GM21717 (cell line): Measurements from ENCODE around the gene EXOSC10.
"Not testable (repeated sequence)": the region's sequence is repeated elsewhere in the genome, so short reads cannot be mapped to it uniquely, and the experiment has no call there.

ENCODE experiments used
- ATAC-seq: cut with Tn5 transposase; IDR thresholded peaks from one replicate; pipeline ENCODE4 v1.9.1; 2021; ENCODE audit warnings: mild to moderate bottlenecking, moderate library complexity; ENCODE audit not compliant: unreplicated experiment

EXOSC10 gene

DNA sequence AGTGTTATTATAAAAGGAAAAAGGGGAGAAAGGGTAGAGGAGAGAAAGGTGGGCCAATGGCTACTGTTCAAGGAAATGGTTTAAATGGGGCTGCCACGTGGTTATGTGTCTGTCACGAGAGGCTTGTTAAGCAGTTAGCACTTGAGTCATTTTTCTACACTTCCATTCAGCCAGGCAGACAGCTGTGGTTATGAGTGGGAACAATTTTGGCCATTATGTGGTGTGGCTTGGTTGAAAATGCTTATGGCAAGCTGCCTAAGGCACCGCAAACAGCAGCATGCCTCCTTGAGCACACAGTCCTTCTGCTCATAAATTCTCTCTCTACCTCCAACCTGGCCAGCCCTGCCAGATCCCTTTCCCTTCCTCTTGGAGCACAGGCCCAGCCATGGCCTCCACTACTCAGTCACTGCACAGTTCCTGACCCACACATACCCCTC, 36.7 kb downstream of the EXOSC10 start:
- ATAC-seq = no peak

DNA sequence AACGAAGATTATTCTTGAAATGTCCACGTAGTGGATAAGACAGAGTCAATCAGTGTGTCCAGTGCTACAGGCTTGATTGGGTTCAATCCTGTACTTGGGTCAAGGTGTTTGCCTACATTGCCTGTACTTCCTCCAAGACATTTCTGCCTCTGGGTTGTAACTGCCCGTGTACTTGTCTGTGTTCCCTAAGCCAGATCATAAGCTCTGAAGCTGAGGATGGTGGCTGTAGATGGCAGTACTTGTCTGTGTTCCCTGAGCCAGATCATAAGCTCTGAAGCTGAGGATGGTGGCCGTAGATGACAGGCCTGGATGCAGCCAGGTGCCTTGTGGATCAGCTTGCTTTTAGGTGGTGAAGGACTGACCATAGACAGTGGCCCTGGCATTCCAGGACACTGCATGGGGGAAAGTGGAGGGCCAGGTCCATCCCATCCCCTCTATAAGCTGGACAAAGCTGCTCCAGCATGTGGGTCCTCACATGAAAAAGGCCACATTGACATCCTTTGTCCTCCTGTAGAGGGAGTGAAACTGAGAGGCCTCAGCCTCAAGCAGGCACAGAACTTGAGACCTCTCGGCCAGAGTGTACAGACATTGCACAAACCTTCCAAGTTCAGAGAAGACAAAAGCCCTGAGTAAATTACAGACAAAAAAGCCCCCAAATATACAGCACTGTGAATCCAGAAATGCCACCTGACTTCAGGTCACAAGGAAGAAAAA, 37.9 kb downstream of the EXOSC10 start:
- ATAC-seq = no peak

DNA sequence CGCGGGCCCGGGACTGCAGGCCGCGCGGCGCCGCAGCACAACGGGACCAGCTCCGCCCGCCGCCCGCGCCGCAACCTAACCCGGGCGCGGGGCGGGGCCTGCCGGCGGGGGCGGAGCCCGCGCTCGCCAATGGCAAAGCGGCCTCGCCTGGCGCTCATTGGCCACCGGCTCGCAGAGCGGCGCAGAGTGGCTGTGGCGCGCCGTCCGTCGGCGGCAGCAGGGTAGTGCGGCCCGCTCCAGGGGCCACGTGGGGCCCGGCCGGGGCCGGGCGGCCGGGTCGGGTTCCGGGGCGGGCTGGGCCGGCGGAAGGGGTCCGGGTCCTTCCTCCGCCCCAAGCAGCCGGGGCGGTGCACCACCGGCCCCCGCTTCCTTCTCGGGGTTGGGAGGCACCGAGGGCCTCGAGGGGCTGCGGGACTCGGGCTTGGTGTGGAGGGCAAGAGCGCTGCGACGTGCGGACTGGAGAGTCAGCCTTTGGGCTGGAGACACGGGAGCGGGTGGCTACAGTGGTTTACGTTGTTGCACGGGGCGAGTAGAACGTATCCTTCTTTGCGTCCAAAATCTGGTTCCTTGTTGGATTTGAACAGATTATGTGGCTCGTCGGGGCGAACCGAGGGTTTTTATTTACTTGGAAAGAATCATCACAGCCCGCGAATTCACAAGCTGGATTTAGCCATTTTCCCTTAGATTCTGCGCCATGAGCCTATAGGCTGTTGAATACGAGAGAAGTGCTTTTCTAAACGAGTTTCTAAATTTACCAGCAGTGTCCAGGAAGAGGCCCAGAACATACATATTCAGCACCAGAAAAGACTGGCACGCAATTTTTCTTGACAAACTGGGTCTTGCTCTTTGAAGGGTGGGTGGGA, 39.5 kb downstream of the EXOSC10 start, which contains the start of gene SRM:
TSS of gene SRM (minus strand) at position 51 of the 863 bp plus-strand sequence. CDS start 75 bp downstream, outside the sequence.
- ATAC-seq = peak; percentile 82

DNA sequence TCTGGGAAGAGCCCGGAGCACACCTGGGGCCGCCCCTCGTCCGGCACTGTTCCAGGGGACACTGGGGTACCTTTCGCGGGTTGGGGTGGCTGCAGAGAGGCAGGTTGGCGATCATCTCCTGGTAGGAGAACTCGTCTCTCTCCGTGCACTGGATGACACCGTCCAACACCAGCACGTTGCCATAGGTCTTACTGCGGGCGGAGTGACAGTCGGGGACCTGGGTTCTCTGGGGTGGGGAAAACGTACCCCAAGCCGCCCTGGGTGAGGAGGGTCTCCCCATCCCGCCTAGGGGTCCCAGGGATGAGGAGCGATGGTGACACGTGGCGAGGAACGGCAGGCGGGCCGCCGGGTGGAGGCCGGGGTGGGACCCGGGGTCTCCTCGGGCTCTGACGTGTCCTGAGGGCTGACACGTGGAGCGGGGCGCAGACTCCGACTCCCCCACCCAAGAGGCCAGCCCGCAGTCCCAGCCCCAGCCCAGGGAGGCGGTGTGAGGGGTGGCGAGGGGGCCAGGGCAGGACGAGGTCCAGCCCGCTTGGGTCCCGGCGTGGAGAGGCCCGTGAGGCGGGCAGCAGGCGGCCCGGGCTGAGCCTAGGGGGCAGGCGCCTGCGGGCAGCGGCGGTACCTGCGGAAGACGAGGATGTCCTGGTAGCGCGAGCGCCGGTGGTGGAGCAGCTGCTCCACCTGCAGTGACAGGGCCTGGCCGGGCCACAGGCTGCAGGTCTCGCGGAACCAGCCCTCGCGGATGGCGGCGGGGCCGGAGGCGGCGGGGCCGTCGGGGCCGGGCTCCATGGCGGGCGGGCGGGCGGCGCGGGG, 40.3 kb downstream of the EXOSC10 start:
- ATAC-seq = peak; percentile 8

DNA sequence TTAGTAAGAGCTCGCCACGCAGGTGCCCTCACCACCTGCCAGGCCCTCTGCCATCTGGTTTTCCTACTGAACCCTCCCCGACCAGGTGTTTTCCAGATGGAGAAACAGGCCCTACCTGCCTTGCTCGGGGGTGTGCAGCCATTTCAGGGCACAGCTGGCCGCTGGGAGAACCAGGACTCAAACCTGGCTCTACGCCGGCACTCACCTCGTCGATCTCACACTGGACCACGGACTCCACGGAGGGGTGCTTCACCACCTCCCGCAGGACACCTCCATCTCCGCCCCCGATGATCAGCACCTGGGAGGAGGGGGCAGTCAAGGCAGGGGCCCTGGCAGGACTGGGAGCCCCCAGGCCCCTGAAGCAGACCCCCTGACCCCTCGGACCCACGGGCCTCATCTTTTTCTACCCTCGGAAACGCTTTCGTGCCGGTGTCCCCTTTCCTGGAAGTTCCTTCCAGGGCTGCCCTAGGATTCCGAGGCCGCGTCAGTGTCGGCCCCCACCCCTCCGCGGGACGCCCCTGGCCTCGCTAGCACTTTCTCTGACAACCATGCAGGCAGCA, 41.0 kb downstream of the EXOSC10 start:
- no peak for ATAC-seq

DNA sequence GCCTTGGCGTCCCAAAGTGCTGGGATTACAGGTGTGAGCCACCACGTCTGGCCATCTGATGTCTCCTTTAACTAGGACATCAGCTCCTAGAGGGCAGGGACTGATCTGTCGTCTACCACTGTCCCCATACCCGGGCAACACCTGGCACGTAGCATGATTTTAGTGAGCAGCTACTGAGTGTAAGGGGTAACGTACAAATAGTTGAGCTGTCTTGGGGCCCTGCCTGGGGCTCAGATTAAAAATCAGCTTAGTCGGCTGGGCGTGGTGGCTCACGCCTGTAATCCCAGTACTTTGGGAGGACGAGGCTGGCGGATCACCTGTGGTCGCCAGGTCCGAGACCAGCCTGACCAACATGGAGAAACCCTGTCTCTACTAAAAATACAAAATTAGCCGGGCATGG, 41.6 kb downstream of the EXOSC10 start:
- ATAC-seq = no peak

DNA sequence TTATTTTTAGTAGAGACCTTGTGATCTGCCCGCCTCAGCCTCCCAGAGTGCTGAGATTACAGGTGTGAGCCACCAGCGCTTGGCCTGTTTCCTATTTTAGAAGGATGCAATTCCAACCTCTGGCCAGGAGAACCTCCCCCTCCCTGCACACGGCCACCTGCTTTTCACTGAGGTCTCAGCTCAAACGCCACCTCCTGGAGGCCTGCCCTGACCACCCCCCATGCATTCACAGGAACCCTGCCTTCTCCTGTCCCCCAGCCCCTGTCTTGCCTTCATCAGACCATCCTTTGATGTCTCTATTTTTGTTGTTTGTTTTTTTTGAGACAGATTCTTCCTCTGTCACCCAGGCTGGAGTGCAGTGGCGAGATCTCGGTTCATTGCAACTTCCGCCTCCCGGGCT, 42.2 kb downstream of the EXOSC10 start:
- no peak for ATAC-seq

DNA sequence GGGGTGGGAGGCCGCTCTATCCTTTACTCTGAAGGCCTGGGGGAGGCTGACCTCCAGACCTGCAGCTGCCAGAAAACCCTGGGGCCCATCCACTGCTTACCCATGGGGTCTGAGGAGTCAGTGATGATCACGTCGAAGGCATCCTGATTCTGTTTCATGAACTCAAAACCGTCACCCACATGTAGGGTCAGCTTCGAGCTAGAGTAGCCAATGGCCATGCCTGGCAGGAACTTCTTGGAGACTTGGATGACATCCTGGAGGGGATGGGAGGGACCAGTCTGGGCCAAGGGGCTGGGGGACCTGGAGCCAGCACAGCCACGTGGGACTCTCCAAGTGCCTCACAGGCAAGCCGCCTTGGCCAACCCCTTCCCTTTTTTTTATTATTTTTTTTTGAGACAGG, 43.2 kb downstream of the EXOSC10 start:
- no peak for ATAC-seq

DNA sequence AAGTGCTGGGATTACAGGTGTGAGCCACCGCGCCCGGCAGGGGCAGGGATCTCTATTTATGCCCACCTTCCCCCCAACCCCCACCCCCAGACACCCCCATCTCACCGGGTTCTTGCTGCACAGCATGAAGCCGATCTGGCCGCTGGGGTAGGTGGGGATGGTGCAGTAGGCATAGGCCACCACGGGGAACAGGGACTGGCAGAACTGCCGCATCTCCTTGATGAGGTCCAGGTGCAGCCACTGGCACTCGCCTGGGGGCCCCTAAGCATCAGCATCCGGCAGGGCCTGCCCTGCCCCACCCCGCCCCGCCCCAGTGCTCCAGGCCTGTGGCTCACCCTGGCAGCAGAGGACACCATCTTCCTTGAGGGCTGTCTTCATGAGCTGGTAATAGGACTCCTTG, 44.0 kb downstream of the EXOSC10 start:
- no peak for ATAC-seq

DNA sequence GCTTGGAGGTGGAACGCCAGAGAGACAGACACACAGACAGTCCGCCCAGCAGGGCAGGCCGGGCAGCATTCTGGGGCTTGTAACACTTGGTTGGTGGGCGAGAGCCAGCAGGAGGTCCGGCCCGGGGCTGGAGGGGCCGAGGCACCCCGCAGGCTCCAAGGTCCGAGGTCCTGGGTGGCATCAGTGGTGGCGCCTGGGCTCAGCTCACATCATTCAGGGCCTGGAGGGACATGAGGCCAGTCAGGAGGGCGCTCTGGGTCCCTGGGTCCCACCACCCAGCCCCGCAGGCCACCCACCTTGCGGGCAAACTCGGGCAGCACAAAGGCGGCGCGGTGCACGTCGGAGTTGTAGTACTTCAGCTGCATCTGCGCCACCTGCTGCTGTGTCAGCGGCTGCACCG, 45.0 kb downstream of the EXOSC10 start:
- no peak for ATAC-seq

DNA sequence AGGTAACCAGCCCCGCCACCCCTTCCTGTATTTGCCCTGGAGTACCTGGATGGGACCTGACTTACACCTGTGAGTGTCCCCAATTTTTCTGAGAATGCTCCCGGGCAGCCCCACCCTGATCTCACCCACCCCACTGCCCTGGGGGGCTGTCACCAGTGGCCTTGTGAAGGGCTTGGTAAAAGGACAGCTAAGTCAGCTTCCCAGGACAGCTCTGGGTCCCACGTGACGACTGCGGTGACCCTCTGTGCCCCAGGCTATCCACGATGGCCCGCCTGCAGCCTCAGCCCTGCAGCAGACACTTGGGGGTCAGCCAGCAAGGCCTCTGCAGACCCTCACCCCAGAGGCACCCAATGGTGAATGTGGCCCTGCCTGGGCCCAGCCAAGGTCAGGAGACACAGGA, 45.5 kb downstream of the EXOSC10 start:
- no peak for ATAC-seq

DNA sequence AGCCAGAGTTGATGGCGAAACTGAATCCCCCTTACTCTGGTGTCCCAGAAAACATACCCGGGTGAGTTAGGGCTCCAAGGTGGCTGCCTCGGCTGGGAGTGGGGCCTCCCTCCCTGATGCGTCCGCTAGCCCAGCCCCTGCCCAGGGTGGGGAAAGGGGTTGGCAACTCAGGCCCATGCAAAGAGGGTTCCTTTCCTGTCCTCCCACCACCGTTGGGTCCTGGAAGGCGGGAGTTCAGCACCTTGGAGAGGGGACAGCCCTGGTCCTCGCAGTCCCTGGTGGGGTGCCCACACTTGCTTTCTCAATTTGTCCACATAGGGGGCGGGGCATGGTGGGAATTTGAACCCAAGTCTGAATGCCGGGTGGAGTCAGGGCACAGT, 45.9 kb downstream of the EXOSC10 start:
- no peak for ATAC-seq

DNA sequence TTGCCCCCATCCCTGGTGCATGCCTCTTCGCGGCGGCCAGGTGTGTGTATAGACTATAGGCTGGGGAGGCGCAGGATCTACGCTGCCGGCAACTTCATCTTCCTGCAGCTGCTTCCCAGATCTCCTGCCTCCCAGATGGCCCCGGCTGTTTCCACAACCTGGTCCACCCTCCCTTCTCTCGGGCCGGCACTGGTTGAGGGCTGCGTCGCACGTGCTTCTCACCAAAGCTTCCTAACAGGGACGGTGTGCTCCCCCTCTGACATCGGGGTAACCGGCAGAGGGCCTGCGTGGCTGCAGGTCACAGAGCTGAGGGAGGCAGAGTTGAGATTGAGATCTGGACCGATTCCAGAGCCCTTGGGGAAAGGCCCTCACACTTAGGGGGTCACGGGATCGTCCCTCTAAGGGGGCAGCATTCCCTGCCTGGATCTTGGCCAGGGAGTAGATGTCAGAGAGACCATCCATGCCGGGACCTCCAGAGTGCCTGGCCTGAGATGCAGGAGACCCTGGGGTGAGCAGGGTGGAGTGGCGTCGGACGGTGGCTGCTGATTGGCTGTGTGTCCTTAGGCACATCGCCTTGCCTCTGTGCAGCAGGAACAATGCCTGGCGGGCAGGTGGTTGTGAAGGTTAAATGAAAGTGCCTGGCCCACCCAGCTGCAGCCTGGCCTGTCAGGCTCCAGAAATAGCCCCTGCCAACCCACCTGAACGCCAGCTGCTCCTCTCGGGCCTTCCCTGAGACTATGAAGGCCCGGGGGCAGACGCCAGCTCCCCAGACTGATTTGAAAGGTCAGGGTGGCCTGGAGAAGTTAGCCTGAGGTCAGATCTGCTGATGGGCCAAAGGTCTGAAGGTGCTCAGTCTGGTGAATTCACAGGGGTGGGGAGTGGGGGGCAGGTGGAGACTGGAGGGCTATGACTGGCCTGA, 46.6 kb downstream of the EXOSC10 start:
- ATAC-seq = no peak

DNA sequence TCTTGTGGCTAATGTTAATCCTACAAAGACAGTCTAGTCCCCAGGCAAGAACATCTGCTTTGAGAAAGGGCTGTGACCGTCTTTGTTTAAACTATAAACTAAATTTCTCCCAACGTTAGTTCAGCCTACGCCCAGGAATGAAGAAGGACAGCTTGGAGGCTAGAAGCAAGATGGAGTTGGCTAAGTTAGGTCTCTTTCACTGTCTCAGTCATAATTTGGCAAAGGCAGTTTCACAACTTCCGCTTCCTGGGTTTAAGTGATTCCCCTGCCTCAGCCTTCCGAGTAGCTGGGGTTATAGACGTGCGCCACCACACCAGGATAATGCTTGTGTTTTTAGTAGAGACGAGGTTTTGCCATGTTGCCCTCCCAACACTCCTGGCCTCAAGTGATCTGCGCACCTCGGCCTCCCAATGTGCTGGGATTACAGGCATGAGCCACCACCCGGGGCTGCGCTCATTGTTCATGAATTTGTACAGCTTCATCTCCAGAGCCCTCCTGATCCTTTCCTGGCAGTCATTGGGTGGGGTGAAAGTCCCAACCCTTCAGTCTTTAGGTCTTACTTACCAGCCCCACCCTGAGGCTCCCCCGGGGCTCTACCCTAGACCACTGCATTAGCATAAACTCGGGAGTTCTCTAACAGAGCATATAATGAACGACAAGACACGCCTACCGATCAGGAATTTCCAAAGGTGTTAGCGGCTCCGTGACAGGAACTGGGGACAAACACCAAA, 47.7 kb downstream of the EXOSC10 start:
- no peak for ATAC-seq

DNA sequence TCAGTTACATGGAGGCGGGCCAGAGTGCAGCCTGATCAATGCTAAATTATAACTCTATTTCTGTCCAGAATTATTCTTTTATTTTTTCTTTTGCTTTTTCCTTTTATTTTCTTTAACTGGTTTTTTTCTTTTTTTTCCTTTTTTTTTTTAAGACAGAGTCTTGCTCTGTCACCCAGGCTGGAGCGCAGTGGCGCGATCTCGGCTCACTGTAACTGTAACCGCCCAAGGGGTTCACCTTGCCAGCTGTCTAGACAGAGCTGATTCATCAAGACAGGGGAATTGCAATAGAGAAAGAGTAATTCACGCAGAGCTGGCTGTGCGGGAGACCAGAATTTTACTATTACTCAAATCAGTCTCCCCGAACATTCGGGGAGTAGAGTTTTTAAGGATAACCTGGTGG, 48.5 kb downstream of the EXOSC10 start:
- ATAC-seq = not testable (repeated sequence)

DNA sequence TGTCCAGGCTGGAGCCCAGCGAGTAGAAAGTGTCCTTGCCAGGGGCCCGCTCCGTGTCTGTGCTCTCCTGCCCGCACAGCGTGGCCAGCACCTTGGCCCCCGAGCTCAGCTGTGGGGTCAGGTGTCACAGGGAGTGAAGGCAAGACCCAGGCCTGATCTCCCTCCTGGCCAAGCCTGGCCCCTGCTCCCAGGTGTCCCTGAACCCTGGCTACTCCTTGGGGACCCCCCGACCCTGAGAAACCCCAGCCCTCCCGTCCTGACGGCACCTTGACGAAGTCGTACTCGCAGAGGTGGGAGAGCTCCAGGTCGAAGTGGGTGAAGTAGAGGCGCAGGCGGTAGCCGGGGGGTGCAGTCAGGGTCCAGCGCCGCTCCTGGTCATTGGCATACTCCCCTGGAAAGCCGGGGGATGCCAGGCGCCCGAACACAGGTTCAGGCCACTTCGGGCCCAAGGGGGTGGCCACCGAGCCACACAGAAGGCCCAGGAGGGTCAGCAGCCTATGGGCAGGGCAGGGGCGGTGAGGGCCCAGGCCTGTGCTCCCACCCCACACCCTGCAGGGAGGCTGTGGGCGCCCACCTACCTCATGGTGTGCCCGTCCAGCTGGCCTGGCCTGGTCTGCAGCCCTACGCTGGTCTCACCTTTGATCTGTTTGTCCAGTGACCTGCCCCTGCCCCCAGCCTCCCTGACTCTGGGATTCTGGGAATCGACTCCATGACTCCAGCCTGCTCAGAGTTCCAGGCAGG, 52.9 kb downstream of the EXOSC10 start, which contains the start of gene MASP2:
TSS of gene MASP2 (minus strand) at position 615 of the 741 bp plus-strand sequence. CDS start at position 583, 32 bp downstream.
- ATAC-seq = no peak

DNA sequence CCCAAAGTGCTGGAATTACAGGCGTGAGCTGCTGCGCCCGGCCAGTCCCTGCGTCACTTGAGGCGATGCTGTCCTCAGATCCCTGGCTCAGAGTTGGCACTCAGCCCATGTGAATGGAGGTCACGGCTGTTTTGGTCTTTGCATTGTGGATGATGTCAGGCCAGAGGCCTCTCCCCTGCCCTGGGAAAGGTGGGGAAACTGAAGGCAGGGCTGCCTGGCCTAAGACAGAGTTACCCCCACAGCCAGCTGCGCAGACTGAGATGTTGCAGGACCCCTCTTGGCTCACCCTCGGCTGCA, 53.5 kb downstream of the EXOSC10 start:
- no peak for ATAC-seq

DNA sequence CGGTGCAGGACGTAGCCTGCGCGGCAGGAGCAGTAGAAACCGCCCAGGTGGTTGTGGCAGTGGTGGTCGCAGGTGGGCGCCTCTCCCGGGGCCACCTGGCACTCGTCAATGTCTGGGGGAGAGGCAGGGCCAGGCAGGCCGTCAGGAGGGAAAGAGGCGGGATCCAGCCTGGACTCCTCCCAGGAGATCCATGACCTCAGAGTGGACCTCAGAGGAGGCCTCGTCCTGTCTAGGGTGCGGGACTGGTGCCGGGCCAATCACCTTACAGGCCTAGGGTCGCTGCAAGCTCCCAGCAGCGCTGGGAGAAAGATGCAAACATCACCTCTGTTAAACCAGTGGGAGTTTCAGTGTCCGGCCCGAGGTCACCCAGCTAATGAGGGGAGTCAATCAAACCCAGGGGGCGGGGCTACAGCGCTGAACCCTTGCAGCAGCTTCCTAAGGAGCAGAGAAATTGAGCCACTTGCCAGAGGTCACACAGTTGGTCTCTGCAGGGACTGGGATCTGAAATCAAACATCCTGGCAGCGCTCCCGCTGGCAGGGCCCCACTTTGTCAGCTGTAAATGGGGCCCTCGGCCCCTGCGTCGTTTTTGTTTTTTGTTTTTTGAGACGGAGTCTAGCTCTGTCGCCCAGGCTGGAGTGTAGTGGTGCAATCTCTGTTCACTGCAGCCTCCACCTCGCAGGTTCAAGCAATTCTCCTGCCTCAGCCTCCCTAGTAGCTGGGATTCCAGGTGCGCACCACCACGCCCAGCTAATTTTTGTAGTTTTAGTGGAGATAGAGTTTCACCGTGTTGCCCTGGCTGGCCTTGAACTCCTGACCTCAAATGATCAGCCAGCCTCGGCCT, 54.0 kb downstream of the EXOSC10 start:
- no peak for ATAC-seq
